ENCODE results near the gene SYT13.

Gene SYT13

DNA sequence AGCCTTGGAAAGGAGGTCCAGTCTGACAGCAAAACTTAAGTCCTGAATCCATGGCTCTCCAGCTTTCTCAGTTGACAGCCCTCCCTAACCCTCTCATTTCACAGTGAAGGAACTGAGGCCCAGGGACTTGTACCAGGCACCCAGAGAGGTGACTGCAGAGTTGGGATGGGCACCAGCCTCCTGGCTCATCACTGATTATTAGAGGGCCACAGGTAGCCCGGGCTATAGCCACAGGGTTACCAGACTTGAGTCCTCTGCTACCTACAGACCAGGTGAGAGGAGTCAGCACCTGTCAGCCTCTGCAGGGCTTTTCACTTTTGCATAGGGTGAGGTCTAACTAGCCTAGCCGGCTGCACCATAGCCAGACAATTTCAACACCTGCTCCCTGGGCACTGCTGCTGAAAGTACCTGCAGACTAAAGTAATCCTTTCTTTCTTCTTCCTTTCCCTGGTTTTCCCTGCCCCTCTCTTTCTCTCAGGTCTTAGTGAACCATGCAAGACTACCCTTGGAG is 37.6 kb downstream of the SYT13 start:
- no peak for DNase-seq (ENCODE audit: low read depth)

DNA sequence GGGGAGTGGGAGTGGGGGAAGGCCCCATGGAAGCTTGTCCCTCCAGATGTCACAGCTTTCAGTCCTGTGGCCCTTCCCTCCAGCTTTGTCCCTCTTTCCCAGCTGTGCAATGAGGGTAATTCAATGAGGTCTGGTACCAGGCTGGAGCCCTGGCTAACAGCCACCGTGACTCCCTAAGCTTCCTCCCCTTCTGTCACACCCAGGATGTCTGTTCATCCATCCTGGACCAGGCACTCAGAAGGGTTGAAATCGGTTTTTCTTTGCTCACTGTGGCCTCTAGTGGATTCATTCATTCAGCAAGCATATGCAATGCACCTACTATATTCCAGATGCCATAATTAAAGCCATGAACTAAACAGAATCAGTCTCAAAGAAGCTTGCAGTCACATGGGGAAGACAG is 38.7 kb downstream of the SYT13 start:
- DNase-seq (ENCODE audit: low read depth): no peak

DNA sequence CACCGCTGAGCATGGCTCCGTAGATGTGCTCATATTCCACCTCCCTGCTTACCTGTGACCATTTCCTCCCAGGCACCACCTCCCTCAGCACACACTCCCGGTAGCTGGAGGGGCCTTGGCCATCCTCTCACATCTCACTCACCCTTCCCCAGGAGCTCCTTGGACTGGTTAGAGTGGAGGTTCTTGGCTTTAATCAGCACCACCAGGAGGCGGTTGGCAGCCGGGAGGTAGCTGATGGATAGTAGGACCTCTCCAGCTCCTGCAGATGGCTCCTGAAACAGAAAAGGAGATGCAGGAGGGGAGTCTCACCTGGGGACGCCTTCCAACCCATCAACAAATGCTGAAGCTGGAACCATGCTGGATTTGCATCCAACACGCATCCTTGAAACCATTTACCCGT is 39.9 kb downstream of the SYT13 start:
- no peak for DNase-seq (ENCODE audit: low read depth)

DNA sequence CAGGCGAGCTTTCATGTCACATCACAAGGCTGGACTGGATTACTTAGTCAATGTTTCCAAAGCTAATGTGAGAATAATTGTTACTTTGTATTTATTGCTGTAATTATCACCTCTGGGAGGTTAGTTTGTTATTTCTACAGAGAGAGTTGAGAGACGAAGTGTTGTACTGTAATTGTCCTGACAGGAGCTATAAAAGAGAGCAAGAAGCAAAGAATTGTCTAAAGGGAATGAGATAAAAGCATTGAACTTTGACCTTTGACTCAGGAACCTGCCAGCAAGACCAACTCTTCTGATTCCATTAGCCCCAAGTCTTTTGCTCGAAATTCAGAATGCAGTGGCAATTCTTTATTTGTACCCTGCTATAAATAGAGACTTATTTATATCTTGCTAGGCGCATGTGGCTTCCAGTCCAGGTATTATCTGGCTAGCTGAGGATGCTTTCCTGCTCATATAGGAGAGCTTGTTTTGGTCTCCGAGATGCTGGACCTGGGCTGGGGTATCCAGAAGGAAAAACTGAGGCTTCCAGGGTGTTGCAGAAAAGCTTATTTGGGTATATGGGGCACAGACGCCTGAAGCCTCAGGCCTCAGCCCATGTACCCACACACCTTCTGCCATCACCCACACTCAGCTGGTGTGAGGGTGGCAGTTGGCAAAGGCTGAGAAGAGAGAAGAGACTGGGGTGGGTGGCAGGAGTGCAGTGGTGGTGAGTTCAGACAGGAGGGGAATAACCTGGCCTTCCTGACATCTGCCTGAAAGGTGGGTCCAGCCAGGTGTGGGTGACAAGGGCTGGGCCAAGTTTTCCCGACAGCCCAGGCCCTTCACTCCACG is 40.7 kb downstream of the SYT13 start:
- DNase-seq (ENCODE audit: low read depth): no peak

DNA sequence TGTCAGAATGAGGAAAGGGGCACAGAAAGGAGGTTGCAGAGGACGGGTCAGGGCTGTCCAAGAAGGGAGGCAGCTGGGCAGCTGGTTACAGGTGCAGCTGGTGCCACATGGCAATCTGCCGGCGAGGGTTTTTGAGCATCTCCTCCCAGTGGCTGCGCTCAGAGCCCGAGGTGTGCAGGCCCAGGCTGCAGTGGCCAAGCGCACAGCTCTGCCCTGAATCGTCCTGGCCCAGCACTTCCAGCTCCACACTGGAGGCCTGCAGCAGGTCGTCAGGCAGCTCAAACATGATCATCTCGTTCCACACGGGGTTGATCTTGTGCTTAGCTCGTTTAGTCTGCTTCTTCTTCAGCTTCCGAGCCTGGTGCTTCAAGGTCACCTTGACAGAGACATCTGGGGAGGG is 42.2 kb downstream of the SYT13 start:
- no peak for DNase-seq (ENCODE audit: low read depth)

DNA sequence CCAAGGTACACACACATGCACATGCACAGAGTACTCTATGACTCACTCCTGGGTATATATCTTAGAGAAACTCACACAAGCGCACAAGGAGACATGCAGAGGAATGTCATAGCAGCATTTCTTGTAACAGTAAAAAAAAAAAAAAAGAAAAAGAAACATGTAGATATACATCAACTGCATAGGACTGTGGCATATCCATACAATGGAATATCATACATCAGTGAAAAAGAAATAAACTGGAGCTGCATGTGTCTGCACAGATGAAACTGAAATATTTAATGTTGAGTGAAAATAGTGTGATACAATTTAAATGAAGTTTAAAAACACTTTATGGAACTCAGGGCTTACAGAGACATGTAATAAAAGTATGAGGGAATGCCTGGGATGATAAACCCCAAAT is 46.4 kb downstream of the SYT13 start:
- no peak for DNase-seq (ENCODE audit: low read depth)

DNA sequence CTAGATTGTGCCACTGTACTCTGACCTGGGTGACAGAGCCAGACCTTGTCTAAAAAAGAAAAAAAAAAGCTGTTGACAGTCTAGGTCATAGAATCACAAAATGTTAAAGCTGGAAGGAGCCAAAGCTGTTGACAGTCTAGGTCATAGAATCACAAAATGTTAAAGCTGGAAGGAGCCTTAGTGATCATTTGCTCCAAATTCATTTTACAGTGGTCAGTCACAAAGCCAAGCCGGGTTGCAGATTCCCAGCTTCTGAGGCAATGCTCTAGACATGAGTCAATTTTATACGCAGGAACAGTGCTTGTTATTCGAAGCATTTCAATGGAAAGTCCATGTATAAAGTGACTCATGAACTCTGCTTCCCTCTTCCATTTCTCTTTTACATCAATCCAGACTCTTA is 47.4 kb downstream of the SYT13 start:
- DNase-seq (ENCODE audit: low read depth): no peak

DNA sequence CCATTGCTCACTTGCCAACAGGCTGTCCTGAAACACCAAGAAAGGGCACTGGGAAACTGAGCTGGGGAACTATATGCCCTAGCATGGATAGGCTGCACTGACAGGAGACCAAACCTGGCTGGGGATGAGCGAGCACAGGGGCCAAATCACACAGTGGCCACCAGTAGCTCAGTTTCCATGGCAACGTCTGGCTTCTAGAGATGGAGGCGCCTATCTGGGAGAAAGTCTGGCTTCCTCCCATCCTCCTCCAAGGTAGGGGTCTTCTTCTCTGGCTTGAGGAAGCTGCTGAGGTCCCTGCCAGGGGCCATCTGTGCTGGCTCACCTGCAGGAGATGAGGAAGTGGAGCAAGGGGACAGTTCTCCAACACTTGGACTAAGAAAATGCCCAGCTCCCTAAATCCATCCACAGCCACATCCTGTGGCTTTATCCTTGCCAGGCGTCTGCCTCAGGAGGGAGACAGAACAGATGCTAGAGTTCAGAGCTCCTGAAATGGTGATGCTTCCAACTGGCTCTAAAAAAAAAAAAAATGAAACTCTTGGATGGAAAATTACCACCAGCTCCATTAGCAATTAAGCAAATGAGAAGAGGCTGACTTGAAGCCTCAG is 48.3 kb downstream of the SYT13 start:
- DNase-seq (ENCODE audit: low read depth): no peak

DNA sequence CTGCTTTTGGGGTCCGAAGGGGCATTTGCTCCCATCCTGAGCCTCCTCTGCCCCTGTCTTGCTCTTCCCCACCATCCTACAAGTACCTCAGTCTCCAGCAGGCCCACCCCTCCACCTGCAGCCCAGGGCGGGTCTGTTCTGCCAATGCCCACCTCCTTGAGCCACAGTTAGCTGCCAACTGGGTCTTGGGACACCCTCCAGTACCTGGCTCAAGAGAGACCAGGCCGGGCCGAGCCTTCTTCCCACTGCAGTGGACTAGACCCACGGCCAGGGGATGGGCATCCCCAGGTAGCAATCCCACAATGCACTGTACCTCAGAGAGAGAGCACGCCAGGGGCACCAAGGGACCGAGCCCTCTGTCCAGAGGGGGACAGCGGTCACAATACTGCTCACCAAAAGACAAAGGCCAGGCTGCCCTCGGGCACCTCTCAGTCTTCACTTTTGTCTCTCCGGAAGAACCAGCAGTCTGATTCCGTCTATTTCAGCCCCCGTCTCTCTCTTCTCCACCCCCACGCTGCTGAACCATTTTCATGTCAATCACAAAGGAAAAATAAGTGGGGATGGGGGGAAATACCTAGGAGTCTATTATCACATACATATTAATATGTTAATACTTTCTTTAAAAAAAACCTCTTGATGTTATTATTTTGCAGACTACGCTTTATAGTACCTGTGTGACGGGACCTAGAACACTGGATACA is 51.7 kb downstream of the SYT13 start:
- no peak for DNase-seq (ENCODE audit: low read depth)

DNA sequence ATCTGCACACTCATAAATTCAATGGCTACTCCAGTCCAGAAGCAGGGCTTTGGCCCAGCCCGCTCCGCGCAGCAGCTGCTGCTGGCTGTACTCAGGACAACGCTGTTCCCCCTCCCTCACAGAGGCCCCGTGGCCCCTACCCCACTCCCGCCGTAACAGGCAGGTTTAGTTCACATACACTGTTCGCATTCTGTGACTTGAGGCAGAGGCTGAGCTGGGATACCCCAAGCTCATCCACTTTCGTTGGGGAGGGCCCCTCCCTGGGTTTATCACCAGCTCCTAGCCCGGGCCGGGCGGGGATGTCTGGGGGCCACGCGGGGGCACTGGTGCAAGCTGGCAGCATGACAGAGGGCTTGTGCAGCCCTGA is 52.4 kb downstream of the SYT13 start:
- no peak for DNase-seq (ENCODE audit: low read depth)

DNA sequence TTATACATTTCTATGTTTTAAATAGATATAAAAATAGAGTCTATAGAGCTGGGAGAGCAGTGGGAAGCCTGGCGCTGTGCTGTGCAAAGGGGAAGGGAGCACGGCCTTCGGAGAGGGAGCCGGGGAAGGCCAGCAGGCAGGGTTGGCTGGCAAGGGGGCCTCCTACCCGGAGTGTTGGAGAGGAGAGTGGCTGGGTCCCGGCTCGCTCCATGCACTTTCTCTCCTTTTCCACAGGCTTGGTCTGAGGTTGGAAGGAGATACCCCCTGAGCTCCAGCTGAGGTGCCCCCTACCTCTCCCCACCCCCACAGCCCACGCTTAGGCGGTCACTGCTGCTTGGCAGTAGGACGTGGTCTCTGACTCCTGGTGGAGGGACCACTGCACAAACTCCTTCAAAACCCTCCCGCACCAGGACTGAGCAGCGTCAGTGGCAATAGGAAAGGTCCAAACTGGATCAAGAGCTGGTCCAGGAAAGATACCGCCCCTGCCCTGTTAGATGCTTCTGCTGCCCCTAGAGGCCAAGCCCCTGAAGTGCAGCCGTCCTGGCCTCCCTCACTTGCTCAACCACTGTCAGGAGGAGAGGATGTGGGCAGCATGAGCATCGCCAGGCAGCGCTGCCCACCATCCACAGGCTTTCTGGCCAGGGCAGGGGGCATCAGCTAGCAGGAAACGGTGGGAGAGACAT is 52.9 kb downstream of the SYT13 start:
- peak; percentile 31 for DNase-seq (ENCODE audit: low read depth)

DNA sequence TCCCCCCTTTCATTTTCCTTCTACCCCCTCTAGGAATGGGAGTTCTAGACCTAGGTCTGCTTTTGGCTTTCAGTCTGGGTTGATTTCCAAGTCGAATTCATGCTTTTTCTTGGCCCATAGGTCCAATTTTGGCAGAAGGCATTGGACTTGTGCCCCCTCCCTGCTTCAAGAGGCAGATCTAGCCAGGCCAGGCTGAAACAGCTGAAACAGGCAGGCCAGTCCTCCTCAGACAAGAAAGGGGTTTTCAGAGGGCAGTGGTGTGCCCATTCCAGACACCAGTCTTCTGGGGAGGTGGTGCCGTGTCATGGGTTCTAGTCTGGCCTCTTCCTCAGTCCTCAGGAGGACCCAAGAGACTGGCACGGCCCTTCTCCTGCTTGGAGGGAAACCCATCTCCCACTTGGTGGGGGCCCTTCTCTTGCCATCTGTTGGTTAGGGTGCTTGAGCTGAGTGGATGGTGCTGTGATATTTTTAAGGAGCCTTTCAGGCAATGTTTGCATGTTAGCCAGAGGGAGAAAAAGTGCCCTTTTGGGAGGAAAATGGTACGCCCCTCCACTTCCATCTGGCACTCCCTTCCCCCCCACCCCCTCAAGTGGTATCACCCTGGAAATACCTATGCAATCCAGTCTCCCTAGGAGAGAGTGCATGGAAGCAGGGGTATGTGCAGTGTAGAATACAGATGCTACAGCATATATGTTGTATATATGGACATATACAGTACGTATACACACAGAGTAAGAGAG is 53.6 kb downstream of the SYT13 start:
- DNase-seq (ENCODE audit: low read depth): no peak

DNA sequence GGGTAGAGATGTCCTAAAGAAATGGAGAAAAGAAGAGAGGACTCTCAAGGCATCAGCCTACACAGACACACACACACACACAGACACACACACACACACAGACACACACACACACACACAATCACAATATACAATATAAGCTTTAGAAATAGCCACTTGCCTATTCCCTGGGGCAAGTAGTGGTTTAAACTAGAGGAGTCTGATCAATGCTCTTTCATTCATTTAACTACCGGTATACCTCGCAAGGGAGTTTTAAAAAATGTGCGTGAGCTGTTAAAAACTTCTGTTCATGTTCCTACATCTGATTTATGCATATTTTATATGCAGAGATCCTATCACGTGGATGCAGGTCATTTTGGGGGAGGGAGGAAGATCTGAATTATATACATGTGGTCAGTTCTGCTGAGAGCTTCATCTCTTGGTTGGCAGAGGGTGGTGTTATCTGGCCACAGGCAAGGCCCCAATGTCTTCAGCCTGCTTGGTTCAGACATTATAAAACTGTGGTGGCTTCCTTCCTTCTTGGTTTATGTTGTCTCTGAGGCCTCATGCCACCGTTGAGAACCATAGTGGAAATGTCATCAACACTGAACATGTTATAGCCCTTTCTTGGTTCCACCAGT is 56.6 kb downstream of the SYT13 start:
- no peak for DNase-seq (ENCODE audit: low read depth)

DNA sequence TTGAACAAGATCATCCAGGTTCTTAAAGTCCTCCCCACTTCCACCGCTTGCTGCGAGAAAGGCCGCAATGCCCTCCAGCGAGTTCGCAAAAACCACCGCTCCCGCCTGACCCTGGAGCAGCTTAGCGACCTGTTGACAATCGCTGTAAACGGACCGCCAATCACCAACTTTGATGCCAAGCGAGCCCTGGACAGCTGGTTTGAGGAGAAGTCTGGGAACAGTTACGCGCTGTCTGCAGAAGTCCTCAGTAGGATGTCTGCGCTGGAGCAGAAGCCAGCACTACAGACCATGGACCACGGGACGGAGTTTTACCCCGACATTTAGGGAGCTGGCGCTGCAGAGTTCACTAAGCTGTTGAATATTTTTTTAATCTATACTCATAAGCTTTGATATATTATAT is 58.3 kb downstream of the SYT13 start:
- DNase-seq (ENCODE audit: low read depth): no peak

DNA sequence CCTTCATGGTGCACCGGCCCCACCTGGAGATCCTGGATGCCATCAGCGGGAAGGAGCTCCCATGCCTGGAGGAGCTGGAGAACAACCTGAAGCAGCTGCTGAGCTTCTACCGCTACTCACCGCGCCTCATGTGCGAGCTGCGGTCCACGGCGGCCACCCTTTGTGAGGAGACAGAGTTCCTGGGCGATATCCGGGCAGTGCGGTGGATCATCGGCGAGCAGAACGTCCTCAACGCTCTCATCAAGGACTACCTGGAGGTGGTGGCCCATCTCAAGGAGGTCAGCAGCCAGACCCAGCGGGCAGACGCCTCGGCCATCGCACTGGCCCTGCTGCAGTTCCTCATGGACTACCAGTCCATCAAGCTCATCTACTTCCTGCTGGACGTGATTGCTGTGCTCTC is 59.2 kb downstream of the SYT13 start:
- no peak for DNase-seq (ENCODE audit: low read depth)

DNA sequence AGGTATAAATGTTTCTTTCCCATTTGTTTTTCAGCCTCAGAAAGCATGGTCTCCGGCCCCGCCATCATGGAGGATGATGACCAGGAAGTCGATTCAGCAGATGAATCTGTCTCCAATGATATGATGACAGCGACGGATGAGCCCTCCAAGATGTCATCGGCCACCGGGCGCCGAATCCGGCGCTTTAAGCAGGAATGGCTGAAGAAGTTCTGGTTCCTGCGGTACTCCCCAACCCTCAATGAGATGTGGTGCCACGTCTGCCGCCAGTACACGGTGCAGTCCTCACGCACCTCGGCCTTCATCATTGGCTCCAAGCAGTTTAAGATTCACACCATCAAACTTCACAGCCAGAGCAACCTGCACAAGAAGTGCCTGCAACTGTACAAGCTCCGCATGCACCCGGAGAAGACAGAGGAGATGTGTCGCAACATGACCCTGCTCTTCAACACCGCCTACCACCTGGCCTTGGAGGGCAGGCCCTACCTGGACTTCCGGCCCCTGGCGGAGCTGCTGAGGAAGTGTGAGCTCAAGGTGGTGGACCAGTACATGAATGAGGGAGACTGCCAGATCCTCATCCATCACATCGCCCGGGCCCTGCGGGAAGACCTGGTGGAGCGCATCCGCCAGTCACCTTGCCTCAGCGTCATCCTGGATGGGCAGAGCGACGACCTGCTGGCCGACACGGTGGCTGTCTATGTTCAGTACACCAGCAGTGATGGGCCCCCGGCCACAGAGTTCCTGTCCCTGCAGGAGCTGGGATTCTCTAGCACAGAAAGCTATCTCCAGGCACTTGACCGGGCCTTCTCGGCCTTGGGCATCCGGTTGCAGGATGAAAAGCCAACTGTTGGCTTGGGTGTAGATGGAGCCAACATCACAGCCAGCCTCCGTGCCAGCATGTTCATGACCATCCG is 59.9 kb downstream of the SYT13 start:
- DNase-seq (ENCODE audit: low read depth): no peak

DNA sequence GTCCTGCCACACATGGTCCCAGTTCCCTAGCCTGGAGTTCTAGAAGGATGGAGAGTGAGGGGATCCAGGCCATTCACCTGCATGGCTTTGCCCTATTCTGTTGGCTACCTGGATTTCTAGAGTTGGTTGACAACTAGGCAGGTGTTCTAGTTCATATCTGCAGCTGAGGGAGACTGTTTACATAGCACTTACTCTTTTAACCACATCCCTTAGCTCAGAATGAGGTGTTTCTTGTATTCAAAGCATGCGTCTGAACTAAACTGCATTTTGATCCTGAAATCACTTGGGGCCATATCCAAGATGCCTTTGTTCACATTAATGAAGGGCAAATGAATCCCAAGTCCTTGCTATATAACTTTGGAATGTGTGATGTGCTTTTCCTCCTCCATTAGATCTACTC is 60.9 kb downstream of the SYT13 start:
- no peak for DNase-seq (ENCODE audit: low read depth)

DNA sequence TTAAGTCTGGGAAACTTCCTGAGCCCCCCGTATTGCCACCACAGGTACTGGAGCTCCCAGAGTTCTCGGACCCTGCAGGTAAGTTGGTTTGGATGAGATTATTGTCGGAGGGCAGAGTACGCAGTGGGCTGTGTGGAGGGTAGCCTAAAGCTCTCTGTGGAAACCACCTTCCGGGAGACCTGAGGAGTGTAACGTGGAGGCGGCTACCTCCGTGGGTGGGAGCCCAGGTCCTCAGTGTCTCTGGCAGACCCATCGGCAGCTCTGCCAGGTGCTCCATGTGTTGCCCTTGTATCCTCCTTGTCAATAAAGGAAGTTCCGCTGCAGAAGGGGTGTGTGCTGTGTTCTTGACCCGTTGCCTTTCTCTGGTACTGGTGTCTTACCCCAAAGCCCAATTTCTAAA is 61.4 kb downstream of the SYT13 start:
- DNase-seq (ENCODE audit: low read depth): no peak

DNA sequence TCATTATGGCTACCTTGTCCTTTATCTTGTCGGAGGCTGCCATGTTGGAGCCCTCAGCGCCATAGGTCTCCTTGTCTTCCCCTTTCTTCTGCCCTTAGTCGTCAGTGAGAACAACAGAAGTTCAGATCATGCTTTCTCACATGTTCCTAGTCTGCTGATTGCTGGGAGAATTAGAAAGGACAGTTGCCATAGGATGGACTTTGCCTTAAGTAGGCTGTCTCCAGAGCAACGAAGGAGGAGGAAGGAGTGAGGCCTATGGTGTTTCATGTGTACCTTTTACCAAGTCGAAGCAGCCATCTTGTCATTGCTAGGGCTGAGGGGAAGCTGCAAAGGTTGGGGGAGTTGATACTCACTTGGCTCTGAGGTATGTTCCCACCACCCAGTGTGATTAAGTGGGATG is 62.6 kb downstream of the SYT13 start:
- DNase-seq (ENCODE audit: low read depth): no peak

DNA sequence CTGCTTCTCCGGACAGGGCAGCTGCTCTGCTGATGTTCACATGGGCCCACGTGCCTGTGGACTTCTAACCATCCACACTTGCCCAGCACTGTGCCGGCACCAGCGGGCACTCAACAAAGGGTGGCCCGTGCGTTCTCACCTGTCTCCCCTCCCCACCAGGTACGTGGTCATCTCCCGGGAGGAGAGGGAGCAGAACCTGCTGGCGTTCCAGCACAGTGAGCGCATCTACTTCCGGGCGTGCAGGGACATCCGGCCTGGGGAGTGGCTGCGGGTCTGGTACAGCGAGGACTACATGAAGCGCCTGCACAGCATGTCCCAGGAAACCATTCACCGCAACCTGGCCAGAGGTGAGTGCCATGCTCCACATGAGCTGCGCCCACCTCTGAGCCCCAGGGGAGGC is 66.7 kb downstream of the SYT13 start:
- no peak for DNase-seq (ENCODE audit: low read depth)

All from stimulated activated CD4-positive, alpha-beta T cell treated with anti-CD3 and anti-CD28 coated beads, Interleukin-2, amount 100 ng/mL, for 4 hours (primary cell).